Panc1 (cell line): ENCODE results near the gene SHROOM2. TPM values are rescaled to one million over a fixed set of nuclear protein-coding genes. Genes with fewer than 3 reads are reported as not detected.

ENCODE experiments used
- ATAC-seq: fragments of 200-7000 bp; cut with Tn5 transposase; 2 replicates; pipeline ENCODE4 v1.9.1; 2020; ENCODE audit warnings: mild to moderate bottlenecking, moderate library complexity
- BruUV-seq: library from RNA; stranded (reverse); fragments of 400-500 nt; replicated peaks from 2 replicates; lab custom pipeline; 2021; lab: Mats Ljungman, UMichigan
- CTCF ChIA-PET: fragments of 300-600 bp; sonication (Branson Sonifier 250); formaldehyde crosslinking; loops from one replicate; lab custom pipeline; 2022; ENCODE audit warnings: antibody characterized with exemption; lab: Charles Lee
- POLR2A ChIA-PET: fragments of 300-600 bp; sonication (Branson Sonifier 250); formaldehyde crosslinking; loops from one replicate; lab custom pipeline; 2022; ENCODE audit warnings: antibody characterized with exemption; lab: Charles Lee
- DNase-seq: peaks from one replicate; pipeline ENCODE4 v3.0.0-alpha.2; 2010; ENCODE audit warnings: low read depth, low spot score
- H3K27ac ChIP-seq: 2 replicates; pipeline ENCODE4 v1.5.1; 2011; ENCODE audit warnings: mild to moderate bottlenecking, low read length, inconsistent platforms
- H3K27me3 ChIP-seq: fragments of 200-500 bp; sonication (Bioruptor generic); 2 replicates; pipeline ENCODE4 v1.6.0; 2014; ENCODE audit warnings: low read length, inconsistent platforms; ENCODE audit not compliant: control insufficient read depth, insufficient read depth
- H3K36me3 ChIP-seq: fragments of 200-500 bp; sonication (Bioruptor generic); 2 replicates; pipeline ENCODE4 v1.5.1; 2014; ENCODE audit warnings: inconsistent platforms, mild to moderate bottlenecking, low read length, moderate library complexity; ENCODE audit not compliant: control insufficient read depth, insufficient read depth
- H3K4me1 ChIP-seq: 2 replicates; pipeline ENCODE4 v1.5.1; 2011; ENCODE audit warnings: inconsistent platforms, mild to moderate bottlenecking, low read length, moderate library complexity; ENCODE audit not compliant: control insufficient read depth, insufficient read depth
- H3K4me3 ChIP-seq, 2 experiments: 2 replicates each; pipeline ENCODE4 v1.5.1; 2011 to 2012; ENCODE audit warnings: low read depth in 2 of 2, low read length in 2 of 2, mild to moderate bottlenecking in 2 of 2, inconsistent platforms in 1 of 2, moderate library complexity in 1 of 2
- H3K9me3 ChIP-seq: fragments of 200-500 bp; sonication (Bioruptor generic); 2 replicates; pipeline ENCODE4 v1.5.1; 2014; ENCODE audit warnings: low read depth, mild to moderate bottlenecking, inconsistent platforms, low read length, moderate library complexity; ENCODE audit not compliant: control insufficient read depth, insufficient read depth
- CTCF ChIP-seq: fragments of 450-650 bp; IDR thresholded peaks from 2 replicates; pipeline ENCODE4 v1.5.1; 2017; ENCODE audit warnings: mild to moderate bottlenecking
- POLR2AphosphoS5 ChIP-seq: IDR thresholded peaks from 2 replicates; pipeline ENCODE4 v1.6.1; 2012; ENCODE audit warnings: mild to moderate bottlenecking, low read depth, low read length, moderate library complexity
- REST ChIP-seq, 2 experiments: IDR thresholded peaks; 2 replicates each; pipeline ENCODE4 v1.6.1; 2011 to 2012; ENCODE audit warnings: low read depth in 2 of 2, control low read depth in 1 of 2, low read length in 1 of 2, mild to moderate bottlenecking in 1 of 2, moderate library complexity in 1 of 2; ENCODE audit not compliant: insufficient read depth in 1 of 2
- SIN3A ChIP-seq: IDR thresholded peaks from 2 replicates; pipeline ENCODE4 v1.6.1; 2012; ENCODE audit warnings: low read depth, mild to moderate bottlenecking, low read length, moderate library complexity, borderline replicate concordance; ENCODE audit not compliant: insufficient read depth
- TCF7L2 ChIP-seq: IDR thresholded peaks from 2 replicates; pipeline ENCODE4 v1.6.1; 2011; ENCODE audit warnings: mild to moderate bottlenecking, low read depth, low read length, inconsistent platforms
- in situ Hi-C: cut with HindIII; loops from 2 replicates; pipeline ENCODE4 v1.10.0; 2016; ENCODE audit warnings: low sequenced_read_pairs, low pct_unique_long_range_greater_than_20kb
- intact Hi-C: fragments of 100-400 bp; cut with micrococcal nuclease; formaldehyde crosslinking; loops from one replicate; pipeline ENCODE4 v1.10.0; 2022; ENCODE audit not compliant: unreplicated experiment
- total RNA-seq: library from RNA; stranded (reverse); gene quantifications from one replicate; pipeline ENCODE4 v1.2.1, GENCODE V29; 2021; ENCODE audit not compliant: unreplicated experiment

Gene SHROOM2
- total RNA-seq, 1 experiment from 2014 or later, result 0.72 TPM

- Histone ChIP-seq H3K4me3 (no peak overlapping the region), H3K27ac (no peak overlapping the region), H3K27me3 (no peaks in the 10 kb centered on the region), H3K4me1 (no peaks in the 10 kb centered on the region), H3K36me3 (no peaks in the 10 kb centered on the region), H3K9me3 (no peaks in the 10 kb centered on the region)
- peak; percentile 83 for TF ChIP-seq CTCF
- no peak for TF ChIP-seq TCF7L2
- ChIA-PET CTCF (no interaction called here), POLR2A (no interaction called here)
- peak; percentile 75 for ATAC-seq
- no peak for DNase-seq
- BruUV-seq, result no TSS peak
- intact Hi-C loops (loop anchor here (2.0 kb wide), 1 partner anchor 123 kb away; no protein-coding TSS in a partner anchor), in situ Hi-C loops (no loop called here)
These were observed 209.7 kb downstream of the SHROOM2 start for GRCh38 chrX:9995855-9996339.

GRCh38 chrX:9997041-9997440 lies 210.8 kb downstream of the SHROOM2 start:
- TF ChIP-seq TCF7L2, result no peak
- no peak for TF ChIP-seq REST (IDR thresholded peaks at IDR 0.05; ENCODE audit: insufficient read depth in 1 of 2, low read depth in 2 of 2, low read length in 1 of 2)
- no peak for TF ChIP-seq SIN3A
- no peak for TF ChIP-seq CTCF
- no peak for TF ChIP-seq POLR2AphosphoS5
- no peak overlapping the region for H3K4me3 ChIP-seq
- H3K4me1 ChIP-seq, result no peaks in the 10 kb centered on the region
- no peak for ATAC-seq
- intact Hi-C loops, result no loop called here
- DNase-seq, result no peak
- CTCF ChIA-PET, result no interaction called here
- POLR2A ChIA-PET, result no interaction called here
- no peak overlapping the region for H3K27ac ChIP-seq
- in situ Hi-C loops, result no loop called here
- no TSS peak for BruUV-seq
- no peaks in the 10 kb centered on the region for H3K9me3 ChIP-seq
- H3K36me3 ChIP-seq, result no peaks in the 10 kb centered on the region
- H3K27me3 ChIP-seq, result no peaks in the 10 kb centered on the region
